Measurements from ENCODE around the gene GRK5. TPM values are rescaled to one million over a fixed set of nuclear protein-coding genes. Genes with fewer than 3 reads are reported as not detected.

The GRK5 gene
- total RNA-seq, 1 experiment from 2014 or later: 0.82 TPM

- Mint-ChIP-seq H3K4me3 (ENCODE audit: unreplicated experiment) (no peak overlapping the region), H3K36me3 (ENCODE audit: insufficient read depth, unreplicated experiment) (no peaks in the 10 kb centered on the region), H3K9me3 (ENCODE audit: unreplicated experiment) (no peaks in the 10 kb centered on the region), H3K27ac (ENCODE audit: low read depth, unreplicated experiment) (no peak overlapping the region), H3K4me1 (ENCODE audit: insufficient read depth, unreplicated experiment) (peaks cover 27% of the 10 kb centered on the region), H3K27me3 (ENCODE audit: insufficient read depth, unreplicated experiment) (no peaks in the 10 kb centered on the region)
- POLR2A ChIA-PET: no interaction called here
- TF ChIP-seq, protein P1, sequence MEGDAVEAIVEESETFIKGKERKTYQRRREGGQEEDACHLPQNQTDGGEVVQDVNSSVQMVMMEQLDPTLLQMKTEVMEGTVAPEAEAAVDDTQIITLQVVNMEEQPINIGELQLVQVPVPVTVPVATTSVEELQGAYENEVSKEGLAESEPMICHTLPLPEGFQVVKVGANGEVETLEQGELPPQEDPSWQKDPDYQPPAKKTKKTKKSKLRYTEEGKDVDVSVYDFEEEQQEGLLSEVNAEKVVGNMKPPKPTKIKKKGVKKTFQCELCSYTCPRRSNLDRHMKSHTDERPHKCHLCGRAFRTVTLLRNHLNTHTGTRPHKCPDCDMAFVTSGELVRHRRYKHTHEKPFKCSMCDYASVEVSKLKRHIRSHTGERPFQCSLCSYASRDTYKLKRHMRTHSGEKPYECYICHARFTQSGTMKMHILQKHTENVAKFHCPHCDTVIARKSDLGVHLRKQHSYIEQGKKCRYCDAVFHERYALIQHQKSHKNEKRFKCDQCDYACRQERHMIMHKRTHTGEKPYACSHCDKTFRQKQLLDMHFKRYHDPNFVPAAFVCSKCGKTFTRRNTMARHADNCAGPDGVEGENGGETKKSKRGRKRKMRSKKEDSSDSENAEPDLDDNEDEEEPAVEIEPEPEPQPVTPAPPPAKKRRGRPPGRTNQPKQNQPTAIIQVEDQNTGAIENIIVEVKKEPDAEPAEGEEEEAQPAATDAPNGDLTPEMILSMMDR (IDR thresholded peaks at IDR 0.05; ENCODE audit: unreplicated experiment): no peak
- intact Hi-C loops (cut with micrococcal nuclease): no loop called here
- no peak for DNase-seq (ENCODE audit: unreplicated experiment)
- CTCF ChIA-PET: no interaction called here
- BruUV-seq (replicated peaks): no TSS peak
Observed at GRCh38 chr10:119283387-119283786, 76.0 kb downstream of the GRK5 start.

DNA sequence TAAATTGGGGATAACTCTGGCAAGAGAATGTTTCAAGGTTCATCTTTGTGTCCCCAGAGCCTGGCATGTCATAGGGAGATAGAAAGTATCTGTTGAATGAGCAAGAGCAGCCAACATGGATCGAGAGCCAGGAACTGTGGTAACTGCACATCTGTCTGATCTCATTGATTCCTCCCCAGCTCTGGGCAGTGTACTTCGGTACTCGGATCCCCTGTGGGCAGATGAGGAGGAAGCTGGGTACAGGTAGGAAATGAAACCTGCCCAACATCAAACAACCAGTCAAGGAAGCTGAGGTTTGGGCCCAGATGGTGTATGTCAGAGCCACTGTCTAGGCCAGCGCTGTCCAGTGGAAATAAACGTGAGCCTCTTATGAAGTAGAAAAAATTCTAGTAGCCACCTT lies 76.4 kb downstream of the GRK5 start:
- no TSS peak for BruUV-seq (replicated peaks)
- Mint-ChIP-seq H3K4me3 (ENCODE audit: unreplicated experiment) (no peak overlapping the region), H3K9me3 (ENCODE audit: unreplicated experiment) (no peaks in the 10 kb centered on the region), H3K27me3 (ENCODE audit: insufficient read depth, unreplicated experiment) (no peaks in the 10 kb centered on the region), H3K27ac (ENCODE audit: low read depth, unreplicated experiment) (no peak overlapping the region), H3K4me1 (ENCODE audit: insufficient read depth, unreplicated experiment) (peaks cover 27% of the 10 kb centered on the region), H3K36me3 (ENCODE audit: insufficient read depth, unreplicated experiment) (no peaks in the 10 kb centered on the region)
- intact Hi-C loops (cut with micrococcal nuclease): no loop called here
- TF ChIP-seq, protein P1 (IDR thresholded peaks at IDR 0.05; ENCODE audit: unreplicated experiment): no peak
- ChIA-PET CTCF (no interaction called here), POLR2A (no interaction called here)
- no peak for DNase-seq (ENCODE audit: unreplicated experiment)

DNA sequence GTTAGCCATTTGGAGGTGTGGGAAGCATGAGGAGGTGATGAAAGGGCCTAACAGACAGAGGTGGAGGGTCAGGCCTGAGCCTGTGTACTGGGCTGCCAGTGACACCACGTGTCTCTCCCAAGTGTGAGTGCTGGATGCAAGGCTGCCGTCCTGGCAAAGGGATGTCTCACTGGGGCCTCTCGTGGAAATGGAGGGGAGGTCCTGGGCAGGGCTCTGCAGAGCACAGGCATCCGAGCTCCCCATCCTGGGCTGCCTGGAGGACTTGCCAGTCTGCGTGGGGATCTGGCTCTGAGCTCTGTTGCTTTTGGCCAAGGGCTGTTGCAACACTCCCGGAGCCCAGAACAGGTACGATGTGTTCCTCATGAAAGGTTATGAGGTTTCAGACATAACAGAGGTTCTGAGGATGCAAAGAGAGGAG lies 77.3 kb downstream of the GRK5 start:
- intact Hi-C loops (cut with micrococcal nuclease): no loop called here
- H3K4me1 Mint-ChIP-seq (ENCODE audit: insufficient read depth, unreplicated experiment): peaks cover 27% of the 10 kb centered on the region
- BruUV-seq (replicated peaks): no TSS peak
- no peak overlapping the region for H3K4me3 Mint-ChIP-seq (ENCODE audit: unreplicated experiment)
- H3K9me3 Mint-ChIP-seq (ENCODE audit: unreplicated experiment): no peaks in the 10 kb centered on the region
- ChIA-PET POLR2A (interaction anchor here (1.1 kb wide), 1 partner anchor 78 kb away, joined by 3 read pairs; the partner anchor contains the start of gene GRK5), CTCF (no interaction called here)
- DNase-seq (ENCODE audit: unreplicated experiment): no peak
- peak overlapping the region; percentile 39 for H3K27ac Mint-ChIP-seq (ENCODE audit: low read depth, unreplicated experiment)
- TF ChIP-seq, protein P1 (IDR thresholded peaks at IDR 0.05; ENCODE audit: unreplicated experiment): no peak
- no peaks in the 10 kb centered on the region for H3K36me3 Mint-ChIP-seq (ENCODE audit: insufficient read depth, unreplicated experiment)
- no peaks in the 10 kb centered on the region for H3K27me3 Mint-ChIP-seq (ENCODE audit: insufficient read depth, unreplicated experiment)

DNA sequence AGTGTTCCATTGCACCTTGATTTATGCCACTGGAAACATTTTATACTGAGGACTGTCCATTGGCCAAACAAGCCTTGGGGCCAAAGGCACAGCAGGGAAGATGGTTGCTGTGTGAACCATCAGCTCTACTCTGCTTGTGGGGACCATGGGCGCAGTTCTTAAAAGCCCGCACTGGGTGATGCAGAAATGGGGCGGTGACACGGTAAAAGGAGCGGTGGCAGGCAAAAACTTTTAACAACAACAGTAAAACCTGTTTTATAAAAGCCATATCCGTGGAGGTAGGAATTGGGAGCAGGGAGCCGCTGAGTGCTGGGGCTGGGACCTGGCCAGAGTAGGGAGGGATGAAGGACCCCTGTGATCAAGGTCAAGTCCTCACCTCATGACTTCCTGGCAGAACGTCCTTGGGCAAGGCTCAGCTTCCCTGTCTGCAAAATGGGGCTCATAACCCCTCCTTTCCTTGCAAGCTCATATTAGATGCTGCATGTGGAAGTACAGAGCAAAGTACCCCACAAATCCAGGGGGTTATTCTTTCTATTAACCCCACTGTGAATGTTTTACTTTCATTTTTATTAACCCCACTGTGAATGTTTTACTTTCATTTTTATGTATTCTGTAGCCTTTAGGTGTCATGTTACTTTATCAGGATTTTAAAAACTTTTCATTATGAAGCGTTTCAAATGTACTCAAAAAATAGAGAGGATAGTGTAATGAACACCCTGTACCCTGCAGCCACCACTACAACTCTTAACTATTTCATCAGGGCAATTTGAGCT lies 78.3 kb downstream of the GRK5 start:
- Mint-ChIP-seq H3K4me1 (ENCODE audit: insufficient read depth, unreplicated experiment) (peaks cover 27% of the 10 kb centered on the region), H3K9me3 (ENCODE audit: unreplicated experiment) (no peaks in the 10 kb centered on the region), H3K4me3 (ENCODE audit: unreplicated experiment) (no peak overlapping the region), H3K27ac (ENCODE audit: low read depth, unreplicated experiment) (peak overlapping the region; percentile 52), H3K27me3 (ENCODE audit: insufficient read depth, unreplicated experiment) (peaks cover 5% of the 10 kb centered on the region), H3K36me3 (ENCODE audit: insufficient read depth, unreplicated experiment) (no peaks in the 10 kb centered on the region)
- no peak for DNase-seq (ENCODE audit: unreplicated experiment)
- no TSS peak for BruUV-seq (replicated peaks)
- TF ChIP-seq, protein P1 (IDR thresholded peaks at IDR 0.05; ENCODE audit: unreplicated experiment): no peak
- CTCF ChIA-PET: no interaction called here
- intact Hi-C loops (cut with micrococcal nuclease): no loop called here
- POLR2A ChIA-PET: interaction anchor here (0.9 kb wide), 1 partner anchor 113 kb away, joined by 3 read pairs; no protein-coding TSS in a partner anchor
